Endothelial cell of umbilical vein (primary cell): Measurements from ENCODE around the gene TECTB. TPM values are rescaled to one million over a fixed set of nuclear protein-coding genes. Genes with fewer than 3 reads are reported as not detected.

Experiments
- BruUV-seq: library from RNA; stranded (reverse); fragments of 400-500 nt; replicated peaks from 2 replicates; lab custom pipeline; 2021; lab: Mats Ljungman, UMichigan
- CTCF ChIA-PET: fragments of 300-600, 350-600 bp; sonication (Branson Sonifier 250); formaldehyde crosslinking; loops from one replicate; lab custom pipeline; 2021; ENCODE audit warnings: antibody characterized with exemption, inconsistent platforms; lab: Charles Lee
- POLR2A ChIA-PET: fragments of 300-600, 350-600 bp; sonication (Branson Sonifier 250); formaldehyde crosslinking; loops from one replicate; lab custom pipeline; 2021; ENCODE audit warnings: antibody characterized with exemption, inconsistent platforms; lab: Charles Lee
- DNase-seq: peaks from one replicate; pipeline ENCODE4 v3.0.0-alpha.2; 2011; ENCODE audit warnings: low read depth, low spot score
- FAIRE-seq: peaks from 2 replicates; lab custom pipeline; 2011; peaks lifted over from hg19 to GRCh38; lab: Jason Lieb, UNC
- H2AFZ ChIP-seq: 2 replicates; pipeline ENCODE4 v1.6.0; 2012; ENCODE audit warnings: low read depth, low read length, control low read depth, inconsistent platforms
- H3K27ac ChIP-seq: 2 replicates; pipeline ENCODE4 v1.5.1; 2011; ENCODE audit warnings: low read depth, mild to moderate bottlenecking, control low read depth, low read length, moderate library complexity; ENCODE audit not compliant: insufficient read depth
- H3K27me3 ChIP-seq, 2 experiments: 2 replicates each; pipeline versions ENCODE4 v1.6.0 to v1.6.1; 2011; ENCODE audit warnings: low read length in 2 of 2, mixed read lengths in 1 of 2; ENCODE audit not compliant: control insufficient read depth in 2 of 2, insufficient read depth in 2 of 2
- H3K36me3 ChIP-seq, 2 experiments: 2 replicates in 1 of 2; 3 replicates in 1 of 2; pipeline ENCODE4 v1.5.1; 2011; ENCODE audit warnings: low read length in 2 of 2, mild to moderate bottlenecking in 1 of 2, moderate library complexity in 1 of 2; ENCODE audit not compliant: control insufficient read depth in 2 of 2, insufficient read depth in 2 of 2; ENCODE audit errors: extremely low read depth in 1 of 2
- H3K4me1 ChIP-seq: 3 replicates; pipeline ENCODE4 v1.5.1; 2011; ENCODE audit warnings: mild to moderate bottlenecking, low read length; ENCODE audit not compliant: control insufficient read depth, insufficient read depth; ENCODE audit errors: extremely low read depth
- H3K4me2 ChIP-seq: 2 replicates; pipeline ENCODE4 v1.6.1; 2011; ENCODE audit warnings: low read length, control low read depth, mixed read lengths; ENCODE audit not compliant: insufficient read depth
- H3K4me3 ChIP-seq, 3 experiments: fragments of 200-600 bp in 1 of 3; sonication (generic), shearing (Covaris generic) in 1 of 3; replicated peaks in 1 of 3; 2 replicates each; pipeline ENCODE4 v1.5.1; 2011 to 2016; ENCODE audit warnings: control low read depth in 3 of 3, low read length in 3 of 3, mild to moderate bottlenecking in 2 of 3, inconsistent platforms in 1 of 3, low read depth in 1 of 3, moderate library complexity in 1 of 3; ENCODE audit not compliant: insufficient read depth in 1 of 3
- H3K79me2 ChIP-seq: 2 replicates; pipeline ENCODE4 v1.6.0; 2012; ENCODE audit warnings: low read length, inconsistent platforms; ENCODE audit not compliant: control insufficient read depth, insufficient read depth
- H3K9ac ChIP-seq: replicated peaks from 2 replicates; pipeline ENCODE3; 2011; ENCODE audit warnings: low read length, control low read depth; ENCODE audit not compliant: insufficient read depth; ENCODE audit errors: extremely low read depth
- H3K9me1 ChIP-seq: replicated peaks from 3 replicates; pipeline ENCODE4 v1.6.0; 2011; ENCODE audit warnings: mild to moderate bottlenecking, low read length; ENCODE audit not compliant: control insufficient read depth, insufficient read depth; ENCODE audit errors: extremely low read depth
- H3K9me3 ChIP-seq: replicated peaks from 2 replicates; pipeline ENCODE4 v1.5.1; 2012; ENCODE audit warnings: low read length, inconsistent platforms; ENCODE audit not compliant: control insufficient read depth, insufficient read depth
- H4K20me1 ChIP-seq: replicated peaks from 2 replicates; pipeline ENCODE3; 2011; ENCODE audit warnings: mild to moderate bottlenecking, low read length; ENCODE audit not compliant: control insufficient read depth, insufficient read depth; ENCODE audit errors: extremely low read depth
- CTCF ChIP-seq, 2 donors: IDR thresholded peaks; 1 replicate in 1 of 2; 2 replicates in 1 of 2; pipeline ENCODE4 v1.5.1; 2011; ENCODE audit warnings: low read length in 2 of 2, mild to moderate bottlenecking in 2 of 2, moderate library complexity in 2 of 2, control low read depth in 1 of 2, inconsistent platforms in 1 of 2, low read depth in 1 of 2; ENCODE audit not compliant: insufficient read depth in 1 of 2; ENCODE audit errors: extremely low read depth in 1 of 2
- EZH2 ChIP-seq: IDR thresholded peaks from 2 replicates; pipeline ENCODE4 v1.6.1; 2012; ENCODE audit warnings: borderline replicate concordance, low read depth, mild to moderate bottlenecking, moderate library complexity, low read length, inconsistent platforms; ENCODE audit not compliant: severe bottlenecking
- FOS ChIP-seq: IDR thresholded peaks from 2 replicates; pipeline ENCODE4 v1.6.1; 2011; ENCODE audit warnings: mild to moderate bottlenecking, low read length, moderate library complexity, borderline replicate concordance; ENCODE audit not compliant: insufficient read depth
- GATA2 ChIP-seq: IDR thresholded peaks from 2 replicates; pipeline ENCODE4 v1.7.0; 2011; ENCODE audit warnings: low read depth, mild to moderate bottlenecking, moderate library complexity, mixed read lengths, low read length; ENCODE audit not compliant: insufficient read length, insufficient read depth
- JUN ChIP-seq: IDR thresholded peaks from 2 replicates; pipeline ENCODE4 v1.6.1; 2011; ENCODE audit warnings: borderline replicate concordance, low read depth; ENCODE audit not compliant: insufficient read length, insufficient read depth
- MYC ChIP-seq: IDR thresholded peaks from one replicate; pipeline ENCODE4 v1.6.1; 2011; ENCODE audit warnings: mild to moderate bottlenecking, low read depth, low read length
- POLR2A ChIP-seq: IDR thresholded peaks from 2 replicates; pipeline ENCODE4 v1.6.1; 2012; ENCODE audit warnings: low read depth, mild to moderate bottlenecking, control low read depth, low read length
- POLR2AphosphoS5 ChIP-seq: IDR thresholded peaks from 2 replicates; pipeline ENCODE4 v1.6.1; 2012; ENCODE audit warnings: low read depth, mild to moderate bottlenecking, control low read depth, low read length, moderate library complexity; ENCODE audit not compliant: insufficient read depth
- dilution Hi-C: fragments of 300-500 bp; cut with MboI; formaldehyde crosslinking; loops from one replicate; pipeline ENCODE4 v1.15.0; 2019; ENCODE audit warnings: low sequenced_read_pairs; ENCODE audit not compliant: extremely low pct_ligation_motif_present
- intact Hi-C: fragments of 100-400 bp; cut with micrococcal nuclease; formaldehyde crosslinking; loops from one replicate; pipeline ENCODE4 v1.10.0; 2022
- polyA plus RNA-seq, 4 experiments: library from polyadenylated mRNA; depleted of rRNA in 3 of 4; stranded (reverse) in 3 of 4; unstranded in 1 of 4; fragments of >200 nt; gene quantifications; 2 replicates each; pipeline versions ENCODE4 v1.2.1 to v1.2.3, GENCODE V29; 2011 to 2012; ENCODE audit warnings: missing spikeins in 1 of 4
- total RNA-seq: library from RNA; stranded (reverse); gene quantifications from 2 replicates; pipeline ENCODE4 v1.2.3, GENCODE V29; 2021
- TF ChIP-seq, protein P1 (sequence below): IDR thresholded peaks from 2 replicates; pipeline ENCODE4 v1.6.1; 2011; ENCODE audit not compliant: insufficient read depth, insufficient read length

Gene TECTB
- total and polyA plus RNA-seq, 2 donors (not counting 3 experiments of a cell fraction or from before 2014, with no cell fraction given): not detected

DNA sequence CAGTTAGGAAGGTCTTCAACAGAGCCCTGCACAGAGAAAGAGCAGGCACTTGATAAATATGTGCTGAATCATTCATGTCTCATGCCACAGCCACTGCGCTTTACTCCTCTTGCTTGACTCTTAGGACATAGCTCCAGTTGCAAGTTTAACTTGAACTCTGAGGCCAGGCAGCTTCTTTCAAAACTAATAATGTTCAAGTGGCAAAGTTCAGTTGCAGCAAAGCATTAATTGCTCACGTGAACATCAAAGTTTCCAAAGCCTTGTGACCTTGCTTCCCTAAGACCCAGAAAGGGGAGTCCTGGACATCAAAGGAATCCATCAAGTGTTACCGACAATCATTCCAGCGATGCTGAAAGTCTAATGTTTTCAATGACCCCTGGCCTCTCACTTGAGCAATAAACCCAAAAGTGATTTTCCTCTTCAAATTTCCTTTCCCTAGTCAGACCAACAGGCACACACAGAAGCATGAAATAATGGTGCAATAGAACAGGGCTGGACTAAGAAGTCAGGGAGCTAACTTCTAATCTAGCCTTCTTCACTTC, 21.8 kb upstream of the TECTB start:
- H3K27me3 ChIP-seq: no peaks in the 10 kb centered on the region
- H3K9me3 ChIP-seq: no peaks in the 10 kb centered on the region
- dilution Hi-C loops: no loop called here
- TF ChIP-seq FOS (no peak), EZH2 (no peak), JUN (no peak), GATA2 (no peak), CTCF (IDR thresholded peaks at IDR 0.05; ENCODE audit: extremely low read depth in 1 of 2, insufficient read depth in 1 of 2, low read depth in 1 of 2, low read length in 2 of 2) (no peak), POLR2AphosphoS5 (no peak), MYC (no peak), POLR2A (no peak)
- TF ChIP-seq, protein P1, sequence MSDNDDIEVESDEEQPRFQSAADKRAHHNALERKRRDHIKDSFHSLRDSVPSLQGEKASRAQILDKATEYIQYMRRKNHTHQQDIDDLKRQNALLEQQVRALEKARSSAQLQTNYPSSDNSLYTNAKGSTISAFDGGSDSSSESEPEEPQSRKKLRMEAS: no peak
- DNase-seq (no peak), FAIRE-seq (no peak)
- no peak overlapping the region for H3K4me3 ChIP-seq
- no peaks in the 10 kb centered on the region for H4K20me1 ChIP-seq
- H2AFZ ChIP-seq: no peak overlapping the region
- no peaks in the 10 kb centered on the region for H3K79me2 ChIP-seq
- no peak overlapping the region for H3K4me2 ChIP-seq
- no peak overlapping the region for H3K9ac ChIP-seq
- H3K9me1 ChIP-seq: no peaks in the 10 kb centered on the region
- H3K36me3 ChIP-seq: no peaks in the 10 kb centered on the region
- POLR2A ChIA-PET: no interaction called here
- BruUV-seq: no TSS peak
- no peak overlapping the region for H3K27ac ChIP-seq
- CTCF ChIA-PET: no interaction called here
- no peaks in the 10 kb centered on the region for H3K4me1 ChIP-seq
- intact Hi-C loops: no loop called here
